Measurements from ENCODE around the gene HTRA3.

DNA sequence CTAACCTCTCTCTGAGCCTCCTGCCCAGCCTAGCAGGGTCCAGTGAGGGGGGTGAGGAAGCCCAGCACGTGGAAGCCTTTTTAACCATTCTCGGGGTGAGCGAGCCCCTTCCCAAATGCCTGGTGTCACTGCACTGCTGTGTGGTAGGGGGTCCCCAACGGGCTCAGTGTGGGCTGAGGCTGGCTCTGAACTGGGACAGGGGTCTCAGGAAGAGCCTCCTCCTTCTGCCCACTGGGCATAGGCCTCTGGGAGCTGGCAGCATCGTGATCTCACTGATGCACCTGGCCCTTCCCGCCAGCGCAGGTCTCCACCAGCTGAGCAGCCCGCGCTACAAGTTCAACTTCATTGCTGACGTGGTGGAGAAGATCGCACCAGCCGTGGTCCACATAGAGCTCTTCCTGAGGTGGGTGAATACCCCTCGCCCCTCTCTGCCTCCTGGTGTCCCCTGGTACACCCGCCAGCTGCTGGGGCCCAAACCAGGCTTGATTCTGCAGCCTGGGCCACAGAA is 12.6 kb downstream of the HTRA3 start:
- TF ChIP-seq, protein P1, sequence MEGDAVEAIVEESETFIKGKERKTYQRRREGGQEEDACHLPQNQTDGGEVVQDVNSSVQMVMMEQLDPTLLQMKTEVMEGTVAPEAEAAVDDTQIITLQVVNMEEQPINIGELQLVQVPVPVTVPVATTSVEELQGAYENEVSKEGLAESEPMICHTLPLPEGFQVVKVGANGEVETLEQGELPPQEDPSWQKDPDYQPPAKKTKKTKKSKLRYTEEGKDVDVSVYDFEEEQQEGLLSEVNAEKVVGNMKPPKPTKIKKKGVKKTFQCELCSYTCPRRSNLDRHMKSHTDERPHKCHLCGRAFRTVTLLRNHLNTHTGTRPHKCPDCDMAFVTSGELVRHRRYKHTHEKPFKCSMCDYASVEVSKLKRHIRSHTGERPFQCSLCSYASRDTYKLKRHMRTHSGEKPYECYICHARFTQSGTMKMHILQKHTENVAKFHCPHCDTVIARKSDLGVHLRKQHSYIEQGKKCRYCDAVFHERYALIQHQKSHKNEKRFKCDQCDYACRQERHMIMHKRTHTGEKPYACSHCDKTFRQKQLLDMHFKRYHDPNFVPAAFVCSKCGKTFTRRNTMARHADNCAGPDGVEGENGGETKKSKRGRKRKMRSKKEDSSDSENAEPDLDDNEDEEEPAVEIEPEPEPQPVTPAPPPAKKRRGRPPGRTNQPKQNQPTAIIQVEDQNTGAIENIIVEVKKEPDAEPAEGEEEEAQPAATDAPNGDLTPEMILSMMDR (IDR thresholded peaks at IDR 0.05; ENCODE audit: poor library complexity, severe bottlenecking) = no peak
- TF ChIP-seq EP300 (conservative IDR thresholded peaks at IDR 0.05; ENCODE audit: poor library complexity, severe bottlenecking) = no peak
- TF ChIP-seq TAF1 (IDR thresholded peaks at IDR 0.05; ENCODE audit: low read depth) = no peak
- TF ChIP-seq RAD21 (conservative IDR thresholded peaks at IDR 0.05) = no peak
- TF ChIP-seq POLR2AphosphoS5 (IDR thresholded peaks at IDR 0.05) = no peak
- TF ChIP-seq SMC3 (conservative IDR thresholded peaks at IDR 0.05; ENCODE audit: poor library complexity) = no peak

Data from neural cell (in vitro differentiated cells).